ENCODE data around the gene FAM168A. TPM values are rescaled to one million over a fixed set of nuclear protein-coding genes. Genes with fewer than 3 reads are reported as not detected.

Gene FAM168A
- total RNA-seq, 5 donors from 2014 or later (not counting 1 experiment from before 2014, with no cell fraction given) = 23.6 to 27.0 (median 24.7) TPM

GRCh38 chr11:73358071-73358470 lies 239.8 kb downstream of the FAM168A start:
- WGBS (ENCODE audit: insufficient coverage) = 86% methylated on average over 1 of the region's 5 CpGs
- no peaks in the 10 kb centered on the region for H3K27me3 ChIP-seq (replicated peaks in 1 of 2; ENCODE audit: control insufficient read depth in 2 of 2, extremely low read depth in 1 of 2, insufficient read depth in 2 of 2, low read length in 1 of 2)
- H3K36me3 Mint-ChIP-seq = no peaks in the 10 kb centered on the region
- DNase-seq (no peak), ATAC-seq (replicated peaks in 1 of 4) (no peak)
- no peaks in the 10 kb centered on the region for H3K9me3 ChIP-seq
- H3K27me3 Mint-ChIP-seq = no peaks in the 10 kb centered on the region
- ChIA-PET POLR2A (interaction anchor here in 1 of 2 donors (0.6 to 0.7 kb wide), 3 partner anchors 35 to 1015 kb away, joined by 3 to 4 read pairs (median 4); no protein-coding TSS in a partner anchor), CTCF (interaction anchor here in 1 of 2 donors (0.6 kb wide), 1 partner anchor 52 kb away, joined by 3 read pairs; no protein-coding TSS in a partner anchor)
- no peak overlapping the region for H3K27ac ChIP-seq (ENCODE audit: low read length)
- H3K9me3 Mint-ChIP-seq = no peaks in the 10 kb centered on the region
- no peak overlapping the region for H3K27ac Mint-ChIP-seq
- H3K4me3 ChIP-seq (ENCODE audit: control insufficient read depth in 1 of 2, extremely low read depth in 1 of 2, low read length in 1 of 2) = no peak overlapping the region
- H3K4me1 ChIP-seq (ENCODE audit: control insufficient read depth in 1 of 2, extremely low read depth in 1 of 2, insufficient read depth in 2 of 2, low read length in 2 of 2) = no peaks in the 10 kb centered on the region
- no peaks in the 10 kb centered on the region for H3K4me1 Mint-ChIP-seq
- H3K4me3 Mint-ChIP-seq = no peak overlapping the region
- no peaks in the 10 kb centered on the region for H3K36me3 ChIP-seq (ENCODE audit: control insufficient read depth in 2 of 2, extremely low read depth in 1 of 2, insufficient read depth in 1 of 2, low read length in 1 of 2)

GRCh38 chr11:73356979-73357860 lies 240.7 kb downstream of the FAM168A start:
- 90% methylated on average over 21 of the region's 22 CpGs for WGBS (ENCODE audit: insufficient coverage)
- Histone ChIP-seq H3K36me3 (ENCODE audit: control insufficient read depth in 2 of 2, extremely low read depth in 1 of 2, insufficient read depth in 1 of 2, low read length in 1 of 2) (no peaks in the 10 kb centered on the region), H3K27ac (ENCODE audit: low read length) (no peak overlapping the region), H3K4me1 (ENCODE audit: control insufficient read depth in 1 of 2, extremely low read depth in 1 of 2, insufficient read depth in 2 of 2, low read length in 2 of 2) (no peaks in the 10 kb centered on the region), H3K4me3 (ENCODE audit: control insufficient read depth in 1 of 2, extremely low read depth in 1 of 2, low read length in 1 of 2) (no peak overlapping the region), H3K27me3 (replicated peaks in 1 of 2; ENCODE audit: control insufficient read depth in 2 of 2, extremely low read depth in 1 of 2, insufficient read depth in 2 of 2, low read length in 1 of 2) (no peaks in the 10 kb centered on the region), H3K9me3 (no peaks in the 10 kb centered on the region)
- DNase-seq (no peak), ATAC-seq (replicated peaks in 1 of 4) (no peak)
- H3K4me3 Mint-ChIP-seq = no peak overlapping the region
- H3K27ac Mint-ChIP-seq = no peak overlapping the region
- no peaks in the 10 kb centered on the region for H3K36me3 Mint-ChIP-seq
- no peaks in the 10 kb centered on the region for H3K9me3 Mint-ChIP-seq
- no peaks in the 10 kb centered on the region for H3K27me3 Mint-ChIP-seq
- ChIA-PET POLR2A (no interaction called here), CTCF (interaction anchor here in 1 of 2 donors (1.1 kb wide), 1 partner anchor 15 kb away, joined by 3 read pairs; no protein-coding TSS in a partner anchor)
- H3K4me1 Mint-ChIP-seq = no peaks in the 10 kb centered on the region

- Histone ChIP-seq H3K9me3 (no peaks in the 10 kb centered on the region), H3K27ac (ENCODE audit: low read length) (no peak overlapping the region), H3K4me3 (ENCODE audit: control insufficient read depth in 1 of 2, extremely low read depth in 1 of 2, low read length in 1 of 2) (no peak overlapping the region), H3K27me3 (replicated peaks in 1 of 2; ENCODE audit: control insufficient read depth in 2 of 2, extremely low read depth in 1 of 2, insufficient read depth in 2 of 2, low read length in 1 of 2) (peaks cover 0 to 4% of the 10 kb centered on the region in 2 experiments), H3K36me3 (ENCODE audit: control insufficient read depth in 2 of 2, extremely low read depth in 1 of 2, insufficient read depth in 1 of 2, low read length in 1 of 2) (no peaks in the 10 kb centered on the region), H3K4me1 (ENCODE audit: control insufficient read depth in 1 of 2, extremely low read depth in 1 of 2, insufficient read depth in 2 of 2, low read length in 2 of 2) (peaks cover 0 to 4% of the 10 kb centered on the region in 2 experiments)
- Mint-ChIP-seq H3K27ac (no peak overlapping the region), H3K36me3 (no peaks in the 10 kb centered on the region), H3K4me1 (peaks cover 3 to 6% (median 4%) of the 10 kb centered on the region in 3 donors), H3K9me3 (no peaks in the 10 kb centered on the region), H3K27me3 (no peaks in the 10 kb centered on the region), H3K4me3 (no peak overlapping the region)
- DNase-seq (no peak), ATAC-seq (replicated peaks in 1 of 4) (no peak)
- CTCF ChIA-PET = interaction anchor here (0.5 to 0.6 kb wide), 2 partner anchors 262 to 568 kb away, joined by 3 read pairs; no protein-coding TSS in a partner anchor
- POLR2A ChIA-PET = no interaction called here
- WGBS (ENCODE audit: insufficient coverage) = no CpG with 5 or more reads among the region's 4 CpGs
Measured at GRCh38 chr11:73355109-73355508, 242.8 kb downstream of the FAM168A start.

GRCh38 chr11:73353422-73353821 lies 244.5 kb downstream of the FAM168A start:
- no peaks in the 10 kb centered on the region for H3K36me3 ChIP-seq (ENCODE audit: control insufficient read depth in 2 of 2, extremely low read depth in 1 of 2, insufficient read depth in 1 of 2, low read length in 1 of 2)
- H3K4me1 ChIP-seq (ENCODE audit: control insufficient read depth in 1 of 2, extremely low read depth in 1 of 2, insufficient read depth in 2 of 2, low read length in 2 of 2) = peaks cover 0 to 4% of the 10 kb centered on the region in 2 experiments
- H3K36me3 Mint-ChIP-seq = no peaks in the 10 kb centered on the region
- WGBS (ENCODE audit: insufficient coverage) = no CpG with 5 or more reads among the region's 4 CpGs
- no peak for DNase-seq
- no peaks in the 10 kb centered on the region for H3K9me3 Mint-ChIP-seq
- H3K4me3 ChIP-seq (ENCODE audit: control insufficient read depth in 1 of 2, extremely low read depth in 1 of 2, low read length in 1 of 2) = no peak overlapping the region
- H3K27ac ChIP-seq (ENCODE audit: low read length) = no peak overlapping the region
- no peak overlapping the region for H3K4me3 Mint-ChIP-seq
- H3K4me1 Mint-ChIP-seq = peaks cover 3 to 6% (median 4%) of the 10 kb centered on the region in 3 donors
- H3K27ac Mint-ChIP-seq = no peak overlapping the region
- peaks cover 0 to 8% of the 10 kb centered on the region in 2 experiments for H3K27me3 ChIP-seq (replicated peaks in 1 of 2; ENCODE audit: control insufficient read depth in 2 of 2, extremely low read depth in 1 of 2, insufficient read depth in 2 of 2, low read length in 1 of 2)
- no peaks in the 10 kb centered on the region for H3K27me3 Mint-ChIP-seq
- POLR2A ChIA-PET = interaction anchor here in 1 of 2 donors (0.6 kb wide), 1 partner anchor 8 kb away, joined by 6 read pairs; no protein-coding TSS in a partner anchor
- H3K9me3 ChIP-seq = no peaks in the 10 kb centered on the region
- CTCF ChIA-PET = interaction anchor here in 1 of 2 donors (1.3 kb wide), 1 partner anchor 43 kb away, joined by 3 read pairs; no protein-coding TSS in a partner anchor
- ATAC-seq (replicated peaks in 1 of 4) = no peak

- Histone ChIP-seq H3K27me3 (replicated peaks in 1 of 2; ENCODE audit: control insufficient read depth in 2 of 2, extremely low read depth in 1 of 2, insufficient read depth in 2 of 2, low read length in 1 of 2) (peaks cover 0 to 30% of the 10 kb centered on the region in 2 experiments), H3K27ac (ENCODE audit: low read length) (no peak overlapping the region), H3K4me3 (ENCODE audit: control insufficient read depth in 1 of 2, extremely low read depth in 1 of 2, low read length in 1 of 2) (no peak overlapping the region), H3K36me3 (ENCODE audit: control insufficient read depth in 2 of 2, extremely low read depth in 1 of 2, insufficient read depth in 1 of 2, low read length in 1 of 2) (no peaks in the 10 kb centered on the region), H3K4me1 (ENCODE audit: control insufficient read depth in 1 of 2, extremely low read depth in 1 of 2, insufficient read depth in 2 of 2, low read length in 2 of 2) (peaks cover 0 to 4% of the 10 kb centered on the region in 2 experiments), H3K9me3 (no peaks in the 10 kb centered on the region)
- H3K4me3 Mint-ChIP-seq = no peak overlapping the region
- H3K36me3 Mint-ChIP-seq = no peaks in the 10 kb centered on the region
- H3K4me1 Mint-ChIP-seq = peaks cover 3 to 6% (median 4%) of the 10 kb centered on the region in 3 donors
- peaks cover 2 to 4% of the 10 kb centered on the region in 2 donors for H3K27me3 Mint-ChIP-seq
- peak overlapping the region in 1 of 2 donors; percentile 18 for H3K27ac Mint-ChIP-seq
- no peaks in the 10 kb centered on the region for H3K9me3 Mint-ChIP-seq
- DNase-seq (peak; percentile 28 to 84 (median 55)), ATAC-seq (replicated peaks in 1 of 4) (peak; percentile 73 to 91 (median 77))
- WGBS (ENCODE audit: insufficient coverage) = 15% methylated on average over 8 of the region's 16 CpGs
- CTCF ChIA-PET = interaction anchor here (0.5 to 3.4 kb wide), 44 partner anchors 9 to 1351 kb away, joined by 3 to 77 read pairs (median 4); partner anchors contain the start of gene RELT (in 1 of the 2)
- POLR2A ChIA-PET = interaction anchor here (0.5 to 0.7 kb wide), 4 partner anchors 14 to 112 kb away, joined by 3 to 5 read pairs (median 4); no protein-coding TSS in a partner anchor
Measured at GRCh38 chr11:73350908-73351636, 246.8 kb downstream of the FAM168A start.

Measured in T-cell (primary cell).